ENCODE measurements around the gene BSDC1. TPM values are rescaled to one million over a fixed set of nuclear protein-coding genes. Genes with fewer than 3 reads are reported as not detected.

Gene BSDC1
- total and polyA plus RNA-seq, 2 of the 13 experiments (the other 11 are each of a cell fraction or from before 2014, with no cell fraction given) = 40.3 to 64.2 TPM

- TF ChIP-seq ZMAT3 (CRISPR knock-in tag; conservative IDR thresholded peaks at IDR 0.05) = peak; percentile 69; the same call in 1 of the 2 replicates
- TF ChIP-seq ZNF639 (CRISPR knock-in tag; conservative IDR thresholded peaks at IDR 0.05) = no peak
- TF ChIP-seq, protein P1, sequence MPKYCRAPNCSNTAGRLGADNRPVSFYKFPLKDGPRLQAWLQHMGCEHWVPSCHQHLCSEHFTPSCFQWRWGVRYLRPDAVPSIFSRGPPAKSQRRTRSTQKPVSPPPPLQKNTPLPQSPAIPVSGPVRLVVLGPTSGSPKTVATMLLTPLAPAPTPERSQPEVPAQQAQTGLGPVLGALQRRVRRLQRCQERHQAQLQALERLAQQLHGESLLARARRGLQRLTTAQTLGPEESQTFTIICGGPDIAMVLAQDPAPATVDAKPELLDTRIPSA (CRISPR knock-in tag; IDR thresholded peaks at IDR 0.05; ENCODE audit: borderline replicate concordance) = 0 out of 2 replicates have a peak, but pooled peaks have one; percentile 42
- TF ChIP-seq KLF15 (CRISPR knock-in tag; IDR thresholded peaks at IDR 0.05; ENCODE audit: borderline replicate concordance) = peak; percentile 78; the same call in 1 of the 2 replicates
- TF ChIP-seq ZNF883 (CRISPR knock-in tag; IDR thresholded peaks at IDR 0.05; ENCODE audit: not compliant biosample characterization) = peak; percentile 24
- TF ChIP-seq MED13 (CRISPR knock-in tag; IDR thresholded peaks at IDR 0.05) = no peak
- peak; percentile 27; the same call in 1 of the 2 replicates for TF ChIP-seq ZNF343 (CRISPR knock-in tag; IDR thresholded peaks at IDR 0.05)
- TF ChIP-seq, protein P2, sequence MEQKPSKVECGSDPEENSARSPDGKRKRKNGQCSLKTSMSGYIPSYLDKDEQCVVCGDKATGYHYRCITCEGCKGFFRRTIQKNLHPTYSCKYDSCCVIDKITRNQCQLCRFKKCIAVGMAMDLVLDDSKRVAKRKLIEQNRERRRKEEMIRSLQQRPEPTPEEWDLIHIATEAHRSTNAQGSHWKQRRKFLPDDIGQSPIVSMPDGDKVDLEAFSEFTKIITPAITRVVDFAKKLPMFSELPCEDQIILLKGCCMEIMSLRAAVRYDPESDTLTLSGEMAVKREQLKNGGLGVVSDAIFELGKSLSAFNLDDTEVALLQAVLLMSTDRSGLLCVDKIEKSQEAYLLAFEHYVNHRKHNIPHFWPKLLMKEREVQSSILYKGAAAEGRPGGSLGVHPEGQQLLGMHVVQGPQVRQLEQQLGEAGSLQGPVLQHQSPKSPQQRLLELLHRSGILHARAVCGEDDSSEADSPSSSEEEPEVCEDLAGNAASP (CRISPR knock-in tag; IDR thresholded peaks at IDR 0.05; ENCODE audit: borderline replicate concordance) = peak; percentile 22; the same call in 1 of the 2 replicates
- 0 out of 2 replicates have a peak, but pooled peaks have one; percentile 46 for TF ChIP-seq TEF (CRISPR knock-in tag; IDR thresholded peaks at IDR 0.05)
- peak; percentile 93 for TF ChIP-seq NFKB2 (CRISPR knock-in tag; IDR thresholded peaks at IDR 0.05; ENCODE audit: borderline replicate concordance)
- no peak for TF ChIP-seq ISX (CRISPR knock-in tag; conservative IDR thresholded peaks at IDR 0.05)
- TF ChIP-seq NKX3-1 (CRISPR knock-in tag; IDR thresholded peaks at IDR 0.05) = peak; percentile 77; the same call in 1 of the 2 replicates
- TF ChIP-seq, protein P3, sequence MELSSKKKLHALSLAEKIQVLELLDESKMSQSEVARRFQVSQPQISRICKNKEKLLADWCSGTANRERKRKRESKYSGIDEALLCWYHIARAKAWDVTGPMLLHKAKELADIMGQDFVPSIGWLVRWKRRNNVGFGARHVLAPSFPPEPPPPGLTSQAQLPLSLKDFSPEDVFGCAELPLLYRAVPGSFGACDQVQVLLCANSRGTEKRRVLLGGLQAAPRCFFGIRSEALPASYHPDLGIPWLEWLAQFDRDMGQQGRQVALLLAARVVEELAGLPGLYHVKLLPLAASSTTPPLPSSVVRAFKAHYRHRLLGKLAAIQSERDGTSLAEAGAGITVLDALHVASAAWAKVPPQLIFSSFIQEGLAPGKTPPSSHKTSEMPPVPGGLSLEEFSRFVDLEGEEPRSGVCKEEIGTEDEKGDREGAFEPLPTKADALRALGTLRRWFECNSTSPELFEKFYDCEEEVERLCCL (CRISPR knock-in tag; IDR thresholded peaks at IDR 0.05; ENCODE audit: borderline replicate concordance) = peak; percentile 81; the same call in 1 of the 2 replicates
- TF ChIP-seq RXRB (CRISPR knock-in tag; IDR thresholded peaks at IDR 0.05; ENCODE audit: borderline replicate concordance) = peak; percentile 29; the same call in 1 of the 2 replicates
- TF ChIP-seq ZKSCAN8 (CRISPR knock-in tag; IDR thresholded peaks at IDR 0.05; ENCODE audit: borderline replicate concordance) = peak; percentile 51; the same call in 1 of the 2 replicates
- TF ChIP-seq ZFP90 (CRISPR knock-in tag; IDR thresholded peaks at IDR 0.05; ENCODE audit: borderline replicate concordance) = 0 out of 2 replicates have a peak, but pooled peaks have one; percentile 39
- TF ChIP-seq ZBTB7A (CRISPR knock-in tag; IDR thresholded peaks at IDR 0.05) = peak; percentile 30; the same call in 1 of the 2 replicates
Measured at GRCh38 chr1:32350785-32351398, 43.3 kb downstream of the BSDC1 start (continued).

All from HepG2 (cell line).